Measurements from ENCODE around the gene GYG1.

Gene GYG1

DNA sequence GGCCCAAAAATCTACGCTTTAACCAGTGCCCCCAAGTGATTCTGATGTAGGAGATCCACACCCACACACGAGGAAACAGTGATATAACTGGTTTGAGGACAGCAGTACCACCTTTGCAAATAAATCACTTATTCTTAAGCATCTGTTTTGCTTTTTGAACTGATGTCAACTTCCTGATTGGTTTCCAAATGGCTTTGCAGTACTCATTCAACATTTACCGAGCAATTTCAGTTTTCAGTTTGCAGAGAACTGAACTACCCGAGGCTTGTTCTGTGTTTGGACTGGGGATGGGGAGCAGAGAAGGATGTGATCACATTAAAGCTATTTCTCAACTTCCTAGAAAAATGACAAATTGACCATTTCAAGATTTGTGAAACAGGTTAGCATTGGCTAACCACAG is 1.1 kb upstream of the GYG1 start:
- no peak for DNase-seq

GRCh38 chr3:148992027-148992634 is 791 bp downstream of the GYG1 start:
- no peak for DNase-seq

GRCh38 chr3:148992635-148993255 is 1.4 kb downstream of the GYG1 start:
- no peak for DNase-seq

DNA sequence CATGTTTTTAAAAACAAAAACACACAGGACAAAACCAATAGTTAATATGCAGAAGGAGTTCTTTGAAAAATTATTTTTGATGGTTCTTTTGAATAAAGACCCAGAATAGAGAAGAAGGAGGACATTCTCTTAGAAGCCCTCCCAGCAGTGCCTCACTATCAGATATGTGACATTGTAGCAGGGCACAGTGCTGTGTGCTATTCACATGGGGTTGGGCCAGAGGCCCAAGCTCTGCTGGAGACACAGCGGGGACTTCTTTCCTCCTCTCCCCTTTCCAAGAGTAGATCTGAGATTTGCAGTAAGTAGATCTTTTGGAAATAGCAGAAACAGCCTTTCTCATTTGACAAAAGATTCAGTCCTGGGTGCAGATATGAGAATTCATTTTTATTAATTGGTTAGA is 6.3 kb downstream of the GYG1 start:
- DNase-seq = no peak

DNA sequence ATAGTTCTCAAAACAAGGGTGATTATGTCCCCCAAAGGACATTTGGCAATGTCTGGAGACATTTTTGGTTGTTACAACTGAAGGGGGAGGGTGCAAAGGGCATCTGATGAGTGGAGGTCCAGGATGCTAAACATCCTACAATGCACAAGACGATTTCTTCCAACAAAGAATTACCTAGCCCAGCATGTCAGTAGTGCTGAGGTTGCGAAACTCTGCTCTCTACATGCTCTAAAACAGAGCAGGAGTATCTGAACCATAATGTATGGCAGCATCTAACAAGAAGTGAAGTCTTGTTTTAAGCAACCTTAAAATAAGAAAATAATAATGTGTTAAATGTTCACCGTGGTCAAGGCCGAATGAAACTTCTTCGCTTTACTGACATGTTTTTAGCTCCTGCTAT is 7.0 kb downstream of the GYG1 start:
- DNase-seq = no peak

GRCh38 chr3:148998715-148999423 is 7.5 kb downstream of the GYG1 start:
- no peak for DNase-seq

GRCh38 chr3:148999806-149000205 is 8.5 kb downstream of the GYG1 start:
- no peak for DNase-seq

DNA sequence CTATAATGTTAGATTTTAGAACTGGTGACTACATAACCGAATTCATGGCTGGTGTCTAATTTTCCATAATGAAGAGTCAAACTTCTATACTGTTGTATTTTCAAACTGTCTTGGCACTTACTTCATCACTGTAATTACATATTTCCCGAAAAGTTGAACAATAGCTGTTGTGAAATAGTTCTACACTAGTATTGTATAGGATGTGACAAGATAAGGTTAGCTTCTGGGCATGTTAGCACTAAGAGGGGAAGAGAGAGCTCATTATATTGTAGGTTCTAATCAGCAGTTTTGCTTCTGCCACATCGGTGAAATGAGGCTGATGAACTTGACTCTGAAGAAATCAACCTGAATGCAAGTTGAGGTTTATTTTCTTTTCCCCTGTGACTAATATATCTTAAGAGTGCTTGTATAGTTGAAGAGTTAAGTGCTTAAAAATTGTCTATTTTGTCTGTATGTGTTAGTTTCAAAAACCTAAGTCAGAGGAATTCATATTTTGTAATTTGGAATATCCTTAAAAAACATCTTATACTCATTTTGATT is 8.9 kb downstream of the GYG1 start:
- DNase-seq = no peak

- no peak for DNase-seq
Measured at GRCh38 chr3:149001727-149002126, 10.4 kb downstream of the GYG1 start.

DNA sequence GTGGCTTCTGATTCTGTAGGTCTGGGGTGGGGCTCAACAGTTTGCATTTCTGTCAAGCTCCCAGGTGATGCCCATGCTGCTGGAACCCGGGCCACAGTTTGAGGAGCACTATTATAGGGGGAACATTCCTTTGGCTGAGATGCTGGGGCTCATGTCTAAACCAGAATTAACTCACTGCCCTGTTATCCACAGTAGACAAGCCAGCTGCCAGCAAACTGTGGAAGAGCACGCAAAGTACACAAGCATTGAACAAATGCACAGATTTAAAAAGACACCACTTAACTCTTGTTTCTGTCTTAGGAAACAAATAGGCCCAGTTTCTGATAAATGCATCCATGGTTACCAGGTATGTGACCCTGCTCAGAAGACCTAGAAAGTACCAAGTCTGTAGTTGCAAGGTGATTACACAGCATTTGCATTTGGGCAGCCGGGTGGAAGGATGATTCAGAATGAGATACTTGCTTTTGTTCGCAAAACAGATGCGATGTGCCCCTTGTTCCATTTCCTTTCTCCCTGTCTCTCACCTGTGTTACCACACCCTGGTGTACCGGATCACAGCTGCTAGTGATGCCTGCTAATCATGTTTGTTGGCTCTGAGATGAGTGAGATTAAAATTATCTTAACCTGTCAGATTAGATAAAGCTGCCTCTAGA is 12.4 kb downstream of the GYG1 start:
- DNase-seq = no peak

DNA sequence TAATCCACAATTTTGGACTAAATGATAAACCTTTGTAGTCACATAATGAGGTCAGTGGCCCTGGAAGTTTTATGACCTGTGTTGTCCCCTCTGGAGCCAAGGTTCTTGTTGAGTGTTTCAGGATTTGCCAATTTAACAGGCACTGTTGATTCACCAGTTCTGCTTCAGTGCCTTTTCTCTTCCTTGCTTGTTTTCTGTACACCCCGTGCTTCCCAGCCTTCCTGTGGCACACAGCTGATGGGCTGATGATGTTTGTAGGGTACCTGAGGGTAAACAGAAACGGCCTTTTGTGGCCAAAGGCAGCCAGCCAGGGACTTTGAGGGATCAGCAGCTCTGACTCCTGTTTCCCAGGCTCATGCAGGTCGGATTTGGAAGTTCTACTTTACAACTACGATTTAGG is 13.3 kb downstream of the GYG1 start:
- no peak for DNase-seq

GRCh38 chr3:149005416-149005815 is 14.1 kb downstream of the GYG1 start:
- DNase-seq = no peak

GRCh38 chr3:149007567-149008257 is 16.4 kb downstream of the GYG1 start:
- no peak for DNase-seq

DNA sequence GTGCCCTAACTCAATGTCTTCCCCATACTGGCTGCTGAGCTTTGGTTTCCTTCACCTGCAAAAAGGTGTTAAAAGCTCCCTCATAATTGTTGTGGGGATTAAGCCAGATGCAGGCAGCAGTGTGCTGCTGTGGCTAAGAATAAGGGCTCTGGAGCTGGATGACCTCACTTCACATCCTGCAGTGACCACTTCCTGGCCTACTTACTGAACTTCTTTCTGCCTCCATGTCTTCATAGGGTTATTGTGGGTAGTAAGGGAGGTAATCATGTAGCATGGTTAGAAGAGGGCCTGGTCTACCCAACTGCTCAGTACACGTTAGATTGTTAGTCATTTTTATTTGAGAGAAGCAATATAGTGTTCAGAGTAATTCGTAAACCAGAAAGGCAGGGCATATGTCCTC is 18.4 kb downstream of the GYG1 start:
- DNase-seq = peak; percentile 61

DNA sequence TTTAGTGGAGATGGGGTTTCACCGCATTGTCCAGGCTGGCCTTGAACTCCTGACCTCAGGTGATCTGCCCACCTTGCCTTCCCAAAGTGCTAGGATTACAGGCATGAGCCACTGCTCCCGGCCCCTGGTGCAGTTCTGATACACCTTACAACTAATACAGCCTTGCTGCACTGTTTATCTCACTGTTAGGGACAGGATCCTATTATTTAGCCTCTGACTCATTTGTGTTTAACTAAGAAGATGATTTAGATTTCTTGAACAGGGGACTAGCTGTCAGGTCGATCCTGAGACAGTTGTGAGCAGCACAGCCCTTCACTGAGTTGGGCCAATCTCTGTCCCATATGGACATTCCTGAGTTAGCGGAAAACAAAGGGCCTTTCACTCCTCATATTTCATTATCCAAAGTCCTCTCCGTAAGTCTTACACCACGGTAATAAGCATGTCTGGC is 19.2 kb downstream of the GYG1 start:
- DNase-seq = no peak

DNA sequence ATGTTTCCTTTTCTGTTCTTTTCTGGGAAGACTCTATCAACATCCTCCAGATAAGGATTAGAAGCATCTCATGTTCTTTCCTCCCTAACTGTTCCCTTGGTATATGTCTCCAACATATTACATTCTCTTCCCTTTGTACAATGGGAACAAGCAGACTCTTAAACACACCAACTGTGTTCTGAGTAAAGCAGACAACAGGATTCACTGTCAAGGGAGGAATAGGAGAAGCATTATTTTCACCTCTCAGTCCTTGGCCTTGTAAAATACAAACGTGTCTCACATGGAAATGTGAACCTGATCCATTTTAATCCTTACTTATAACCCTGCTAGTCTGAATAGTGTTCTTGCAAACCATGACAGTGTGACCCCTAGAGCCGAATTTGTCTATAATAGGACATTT is 19.6 kb downstream of the GYG1 start:
- DNase-seq = no peak

DNA sequence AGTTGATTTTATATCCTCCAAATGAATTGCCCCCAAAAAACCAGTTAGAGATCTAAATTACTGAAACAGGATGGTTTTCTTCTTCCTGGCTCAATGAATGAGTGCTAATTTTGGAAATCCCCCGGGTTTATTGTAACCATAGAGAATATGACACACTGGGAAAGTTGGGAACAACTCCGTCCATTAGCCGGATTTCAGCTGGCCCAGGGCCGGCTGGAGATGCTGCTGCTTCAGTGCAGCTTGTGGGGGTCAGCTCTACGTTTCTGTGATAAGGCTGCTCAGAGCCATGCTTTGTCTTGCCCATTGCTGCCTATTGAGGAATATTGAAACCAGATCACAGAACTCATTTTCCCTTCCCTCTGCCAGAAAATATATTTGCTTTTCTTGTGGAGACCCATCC is 20.3 kb downstream of the GYG1 start:
- DNase-seq = no peak

GRCh38 chr3:149013726-149014125 is 22.4 kb downstream of the GYG1 start:
- no peak for DNase-seq

- no peak for DNase-seq
Measured at GRCh38 chr3:149015393-149015792, 24.1 kb downstream of the GYG1 start.

DNA sequence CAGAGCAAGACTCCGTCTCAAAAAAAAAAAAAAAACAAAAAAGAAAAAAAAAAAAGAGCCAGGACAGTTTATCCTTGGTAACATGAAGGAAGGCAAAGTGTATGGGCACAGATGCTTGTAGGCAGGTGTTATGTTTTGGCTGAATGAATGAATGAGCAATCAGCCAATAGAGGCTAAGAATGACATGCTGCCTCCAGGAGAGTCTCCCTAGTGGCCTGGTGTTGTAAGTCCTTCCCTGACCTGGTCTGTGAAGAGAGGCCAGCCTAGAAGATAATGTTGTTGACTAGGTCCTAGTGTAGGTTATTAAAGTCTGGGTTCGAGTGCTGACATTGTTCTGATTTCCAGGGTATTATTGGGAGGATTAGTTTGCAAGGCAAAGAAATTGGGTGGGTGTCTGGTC is 24.9 kb downstream of the GYG1 start:
- no peak for DNase-seq

- DNase-seq = no peak
Measured at GRCh38 chr3:149016669-149017541, 25.6 kb downstream of the GYG1 start.

- no peak for DNase-seq
Measured at GRCh38 chr3:149018247-149018646, 26.9 kb downstream of the GYG1 start.

Measured in central memory CD4-positive, alpha-beta T cell (primary cell).